Upper lobe of right lung (tissue), 1 donor: ENCODE measurements around the gene ARHGAP22. TPM values are rescaled to one million over a fixed set of nuclear protein-coding genes. Genes with fewer than 3 reads are reported as not detected.
A peak's percentile ranks its signal among the peaks of the same experiment; 100 is the strongest.

Source experiments
- ATAC-seq: fragments of 200-7000 bp; cut with Tn5 transposase; one replicate; pipeline ENCODE4 v1.9.1; 2020; ENCODE audit warnings: mild to moderate bottlenecking, moderate library complexity
- DNase-seq: peaks from one replicate; pipeline ENCODE4 v3.0.0-alpha.2; 2020
- H3K27ac ChIP-seq: fragments of 200-600 bp; one replicate; pipeline ENCODE4 v1.8.0; 2022
- H3K27me3 ChIP-seq: fragments of 200-600 bp; one replicate; pipeline ENCODE4 v1.8.0; 2022; ENCODE audit warnings: mild to moderate bottlenecking
- H3K36me3 ChIP-seq: fragments of 200-600 bp; one replicate; pipeline ENCODE4 v1.8.0; 2022
- H3K4me1 ChIP-seq: fragments of 200-600 bp; one replicate; pipeline ENCODE4 v1.8.0; 2022
- H3K4me3 ChIP-seq: fragments of 200-600 bp; one replicate; pipeline ENCODE4 v1.8.0; 2022; ENCODE audit warnings: mild to moderate bottlenecking
- H3K9me3 ChIP-seq: fragments of 200-600 bp; one replicate; pipeline ENCODE4 v1.8.0; 2022
- intact Hi-C: fragments of 100-400 bp; cut with DNase I; formaldehyde crosslinking; loops from one replicate; pipeline ENCODE4 v1.11.0; 2022
- total RNA-seq: library from RNA; stranded (reverse); fragmentation: NEBNext Ultra II Directional; extraction: Animal tissue kit (Norgen Biotek cat#: 25700); gene quantifications from one replicate; pipeline ENCODE4 v1.2.1, GENCODE V29; 2021
- TF ChIP-seq, protein P1 (sequence below): fragments of 200-600 bp; IDR thresholded peaks from one replicate; pipeline ENCODE4 v1.8.0; 2022; ENCODE audit warnings: antibody characterized with exemption
- donor health status: DM: no; HTN: yes; CAD: no; lungs with severe emphysema.

ARHGAP22 gene
- total RNA-seq, 1 donor from 2014 or later = 6.8 TPM

DNA sequence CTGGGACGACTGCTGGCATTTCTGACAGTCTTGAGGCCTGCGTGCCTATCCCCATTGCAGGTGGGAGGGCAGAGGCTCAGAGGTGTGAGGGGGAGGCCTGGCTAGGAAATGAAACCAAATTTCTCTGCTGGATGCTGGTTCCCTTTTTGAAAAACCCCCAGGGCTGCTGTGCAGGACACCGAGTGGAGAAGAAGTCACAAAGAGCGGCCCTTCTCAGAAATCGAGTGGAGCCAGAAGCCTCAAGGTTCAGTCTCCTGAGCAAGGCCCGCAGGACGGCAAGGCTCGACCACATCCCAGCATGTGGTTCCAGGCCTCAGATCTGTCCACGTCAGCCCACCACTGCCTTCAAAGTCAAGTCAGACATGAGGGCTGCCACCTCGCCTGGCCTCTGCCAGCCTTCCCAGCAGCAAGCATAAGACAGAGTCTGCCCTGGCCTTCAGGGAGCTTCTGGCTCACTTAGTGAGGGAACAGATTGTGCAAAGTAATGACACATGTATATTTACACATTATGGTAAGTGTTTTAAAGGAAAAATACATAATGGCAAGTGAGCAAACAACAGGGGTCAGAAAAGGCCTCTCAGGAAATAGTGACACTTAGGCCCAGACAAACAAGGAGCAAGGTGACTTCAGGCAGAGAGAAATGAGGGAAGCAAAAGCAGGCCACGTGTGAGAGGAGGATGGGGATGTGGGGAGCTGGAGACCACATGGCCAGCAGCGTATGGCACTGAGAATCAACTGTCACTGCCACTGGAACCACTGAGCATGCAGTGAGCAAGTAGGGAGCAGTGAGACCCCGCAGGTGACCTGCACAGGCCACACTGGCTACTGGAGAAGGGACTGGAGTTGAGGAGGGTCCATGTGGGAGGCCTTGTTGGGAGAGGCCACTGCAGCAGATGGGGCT is 86.7 kb downstream of the ARHGAP22 start:
- Histone ChIP-seq H3K4me1 (peaks cover 7% of the 10 kb centered on the region), H3K27me3 (peaks cover 18% of the 10 kb centered on the region), H3K9me3 (no peaks in the 10 kb centered on the region), H3K27ac (peak overlapping the region; percentile 24), H3K36me3 (no peaks in the 10 kb centered on the region), H3K4me3 (no peak overlapping the region)
- intact Hi-C loops = no loop called here
- ATAC-seq = peak; percentile 73
- DNase-seq = peak; percentile 61
- TF ChIP-seq, protein P1, sequence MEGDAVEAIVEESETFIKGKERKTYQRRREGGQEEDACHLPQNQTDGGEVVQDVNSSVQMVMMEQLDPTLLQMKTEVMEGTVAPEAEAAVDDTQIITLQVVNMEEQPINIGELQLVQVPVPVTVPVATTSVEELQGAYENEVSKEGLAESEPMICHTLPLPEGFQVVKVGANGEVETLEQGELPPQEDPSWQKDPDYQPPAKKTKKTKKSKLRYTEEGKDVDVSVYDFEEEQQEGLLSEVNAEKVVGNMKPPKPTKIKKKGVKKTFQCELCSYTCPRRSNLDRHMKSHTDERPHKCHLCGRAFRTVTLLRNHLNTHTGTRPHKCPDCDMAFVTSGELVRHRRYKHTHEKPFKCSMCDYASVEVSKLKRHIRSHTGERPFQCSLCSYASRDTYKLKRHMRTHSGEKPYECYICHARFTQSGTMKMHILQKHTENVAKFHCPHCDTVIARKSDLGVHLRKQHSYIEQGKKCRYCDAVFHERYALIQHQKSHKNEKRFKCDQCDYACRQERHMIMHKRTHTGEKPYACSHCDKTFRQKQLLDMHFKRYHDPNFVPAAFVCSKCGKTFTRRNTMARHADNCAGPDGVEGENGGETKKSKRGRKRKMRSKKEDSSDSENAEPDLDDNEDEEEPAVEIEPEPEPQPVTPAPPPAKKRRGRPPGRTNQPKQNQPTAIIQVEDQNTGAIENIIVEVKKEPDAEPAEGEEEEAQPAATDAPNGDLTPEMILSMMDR = no peak

DNA sequence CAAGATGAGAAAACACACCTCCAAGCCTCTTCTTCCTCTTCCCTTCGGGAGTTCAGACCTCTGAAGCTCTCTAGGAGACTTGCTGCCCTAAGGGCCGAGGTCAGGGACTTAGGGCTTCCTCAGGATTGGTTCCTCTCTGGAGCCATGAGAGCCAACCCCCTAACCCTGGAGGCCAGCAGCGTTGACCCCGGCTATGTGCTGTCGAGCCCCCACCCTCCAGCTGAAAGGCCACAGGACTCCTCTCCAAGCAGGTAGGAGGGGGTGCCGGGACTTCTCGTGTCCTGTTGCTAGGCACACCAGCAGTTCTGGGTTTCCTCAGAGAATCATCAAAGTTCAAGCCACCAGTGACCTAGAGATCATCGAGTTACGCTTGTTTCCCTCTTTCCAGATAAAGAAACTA is 87.4 kb downstream of the ARHGAP22 start:
- DNase-seq = no peak
- H3K27me3 ChIP-seq = peaks cover 12% of the 10 kb centered on the region
- peaks cover under 1% of the 10 kb centered on the region for H3K4me1 ChIP-seq
- no peaks in the 10 kb centered on the region for H3K36me3 ChIP-seq
- ATAC-seq = peak; percentile 48
- H3K4me3 ChIP-seq = no peak overlapping the region
- intact Hi-C loops = no loop called here
- no peaks in the 10 kb centered on the region for H3K9me3 ChIP-seq
- H3K27ac ChIP-seq = peak overlapping the region; percentile 24
- TF ChIP-seq, protein P1 = no peak

DNA sequence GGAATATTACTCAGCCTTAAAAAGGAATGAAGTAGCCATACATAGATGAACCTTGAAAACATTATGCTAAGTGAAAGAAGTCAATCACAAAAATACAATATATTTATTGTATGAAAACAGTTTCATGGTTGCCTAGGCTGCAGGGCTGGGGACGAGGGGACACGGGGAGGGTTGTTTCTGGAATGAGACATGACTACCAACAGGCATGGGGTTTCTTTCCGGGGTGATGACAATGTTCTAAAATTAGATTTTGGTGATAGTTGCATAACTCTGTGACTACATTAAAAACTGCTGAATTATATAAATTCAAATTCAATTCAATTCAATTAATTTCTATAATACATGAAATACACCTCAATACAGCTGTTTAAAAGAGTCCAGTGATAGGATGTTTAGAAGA is 88.0 kb downstream of the ARHGAP22 start:
- Histone ChIP-seq H3K4me3 (no peak overlapping the region), H3K4me1 (no peaks in the 10 kb centered on the region), H3K36me3 (no peaks in the 10 kb centered on the region), H3K27me3 (peaks cover 7% of the 10 kb centered on the region), H3K27ac (no peak overlapping the region), H3K9me3 (no peaks in the 10 kb centered on the region)
- TF ChIP-seq, protein P1 = no peak
- ATAC-seq (no peak), DNase-seq (no peak)
- intact Hi-C loops = no loop called here

DNA sequence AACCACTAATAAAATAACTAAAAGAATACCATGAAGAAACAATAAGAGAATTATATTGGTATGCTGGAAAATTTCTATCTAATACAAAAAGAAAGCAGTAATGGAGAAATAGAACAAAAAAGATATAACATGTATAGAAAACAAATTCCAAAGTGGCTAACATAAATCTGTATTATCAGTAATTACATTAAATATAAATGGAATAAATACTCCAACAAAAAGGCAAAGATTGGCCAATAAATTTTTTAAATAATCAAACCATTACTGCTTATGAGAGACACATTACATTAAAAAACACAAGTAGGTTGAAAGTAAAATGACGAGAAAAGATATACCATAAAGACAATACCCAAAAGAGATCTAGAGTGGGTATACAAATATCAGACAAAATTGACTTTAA is 90.0 kb downstream of the ARHGAP22 start:
- Histone ChIP-seq H3K4me1 (peaks cover 5% of the 10 kb centered on the region), H3K4me3 (no peak overlapping the region), H3K27ac (no peak overlapping the region), H3K27me3 (no peaks in the 10 kb centered on the region), H3K9me3 (no peaks in the 10 kb centered on the region), H3K36me3 (no peaks in the 10 kb centered on the region)
- no peak for ATAC-seq
- DNase-seq = no peak
- intact Hi-C loops = no loop called here
- TF ChIP-seq, protein P1 = no peak

DNA sequence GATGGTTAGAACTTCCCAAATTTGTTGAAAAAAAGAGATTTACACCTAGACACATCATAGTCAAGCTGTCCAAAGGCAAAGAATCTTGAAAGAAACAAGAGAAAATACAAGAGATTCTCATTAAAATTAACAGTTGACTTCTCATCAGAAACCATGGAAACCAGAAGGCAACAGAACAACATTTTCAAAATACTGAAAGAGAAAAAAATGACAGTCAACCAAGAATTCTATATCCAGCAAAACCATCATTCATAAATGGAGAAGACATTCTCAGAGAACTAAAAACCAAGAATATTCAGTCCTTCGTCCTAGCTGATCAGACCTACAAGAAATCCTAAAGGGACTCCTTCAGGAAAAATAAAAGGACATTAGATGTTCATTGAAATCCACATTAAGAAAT is 90.6 kb downstream of the ARHGAP22 start:
- TF ChIP-seq, protein P1 = no peak
- no peak for ATAC-seq
- H3K4me1 ChIP-seq = peaks cover 5% of the 10 kb centered on the region
- DNase-seq = no peak
- no peaks in the 10 kb centered on the region for H3K36me3 ChIP-seq
- no peak overlapping the region for H3K27ac ChIP-seq
- intact Hi-C loops = no loop called here
- no peak overlapping the region for H3K4me3 ChIP-seq
- no peaks in the 10 kb centered on the region for H3K9me3 ChIP-seq
- no peaks in the 10 kb centered on the region for H3K27me3 ChIP-seq
